NT2/D1 (cell line): ENCODE measurements around the gene EEF1E1.
"Not testable (repeated sequence)": the region's sequence is repeated elsewhere in the genome, so short reads cannot be mapped to it uniquely, and the experiment has no call there.

Experiments used
- DNase-seq: peaks from one replicate; pipeline ENCODE4 v3.0.0-alpha.2; 2011; ENCODE audit warnings: low read depth, low spot score
- H3K27me3 ChIP-seq: 2 replicates; pipeline ENCODE4 v1.6.0; 2011; ENCODE audit warnings: mild to moderate bottlenecking; ENCODE audit not compliant: insufficient read length, insufficient read depth
- H3K36me3 ChIP-seq: 2 replicates; pipeline ENCODE4 v1.6.1; 2011; ENCODE audit warnings: mild to moderate bottlenecking, low read length, mixed read lengths; ENCODE audit not compliant: insufficient read depth, insufficient read length
- H3K4me1 ChIP-seq: 2 replicates; pipeline ENCODE4 v1.5.1; 2011; ENCODE audit not compliant: insufficient read depth, insufficient read length
- H3K4me3 ChIP-seq: 2 replicates; pipeline ENCODE4 v1.5.1; 2011; ENCODE audit warnings: low read depth; ENCODE audit not compliant: insufficient read length
- H3K9ac ChIP-seq: 2 replicates; pipeline ENCODE4 v1.6.0; 2011; ENCODE audit warnings: low read depth; ENCODE audit not compliant: insufficient read length
- H3K9me3 ChIP-seq: 2 replicates; pipeline ENCODE4 v1.5.1; 2011; ENCODE audit warnings: mild to moderate bottlenecking, low read length; ENCODE audit not compliant: insufficient read depth
- SUZ12 ChIP-seq: IDR thresholded peaks from 2 replicates; pipeline ENCODE4 v1.6.1; 2011; ENCODE audit not compliant: insufficient read length, insufficient read depth; ENCODE audit errors: extremely low read depth
- YY1 ChIP-seq: IDR thresholded peaks from 2 replicates; pipeline ENCODE4 v1.6.1; 2011; ENCODE audit not compliant: insufficient read length, insufficient read depth
- ZNF274 ChIP-seq: IDR thresholded peaks from 2 replicates; pipeline ENCODE4 v1.6.1; 2011; ENCODE audit warnings: mild to moderate bottlenecking, low read depth, low read length

EEF1E1 gene

DNA sequence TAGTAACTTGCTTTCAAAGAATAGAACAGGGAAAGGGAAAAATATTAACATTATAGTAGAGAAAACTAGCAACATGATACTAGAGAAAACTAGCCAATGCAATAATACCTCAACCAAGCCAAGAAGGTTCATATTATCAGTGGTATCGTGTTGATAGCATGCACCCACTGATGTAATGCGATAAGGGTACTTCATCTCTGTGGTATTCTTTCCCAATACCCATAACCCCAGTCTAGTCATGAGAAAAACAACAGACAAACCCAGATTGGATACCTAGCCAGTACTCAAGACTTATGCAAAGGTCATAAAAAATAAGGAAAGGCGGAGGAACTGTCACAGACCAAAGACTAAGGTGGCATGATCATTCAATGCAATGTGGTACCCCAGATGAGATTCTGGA is 59.1 kb downstream of the EEF1E1 start:
- H3K9me3 ChIP-seq, result peaks cover 5% of the 10 kb centered on the region; the same call in 1 of the 2 replicates
- H3K4me3 ChIP-seq, result no peak overlapping the region
- H3K36me3 ChIP-seq, result peaks cover 18% of the 10 kb centered on the region
- H3K4me1 ChIP-seq, result no peaks in the 10 kb centered on the region
- H3K27me3 ChIP-seq, result no peaks in the 10 kb centered on the region
- TF ChIP-seq SUZ12 (no peak), YY1 (no peak), ZNF274 (no peak)
- H3K9ac ChIP-seq, result no peak overlapping the region
- no peak for DNase-seq

DNA sequence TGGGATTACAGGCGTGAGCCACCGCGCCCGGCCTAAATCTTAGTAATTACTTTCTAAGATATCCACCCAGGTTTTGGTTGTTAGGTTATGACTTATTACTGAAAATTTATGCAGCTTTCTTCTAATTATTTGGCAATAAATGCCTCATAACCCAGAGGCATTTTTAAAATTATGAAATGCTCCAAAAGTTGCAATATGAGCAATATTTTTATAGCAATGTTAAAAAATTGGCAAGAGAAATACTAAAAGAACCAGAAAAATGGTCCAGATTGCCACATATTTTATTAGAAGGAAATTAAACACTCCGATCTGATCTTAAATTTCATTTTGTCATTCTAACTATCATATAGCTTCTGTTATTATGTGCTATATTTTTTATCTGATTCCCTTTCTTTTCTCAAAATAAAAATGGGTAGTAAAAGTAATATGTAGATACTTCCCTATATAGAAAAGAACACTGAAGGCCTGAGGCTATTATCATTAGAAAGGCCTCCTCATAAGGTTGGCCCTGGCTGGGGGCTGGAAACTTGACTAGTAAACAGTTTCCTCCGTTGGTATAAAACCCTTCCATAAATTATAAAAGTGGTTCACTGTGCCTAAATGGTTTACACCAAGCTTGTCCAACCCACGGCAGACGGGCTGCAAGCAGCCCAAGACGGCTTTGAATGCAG is 60.3 kb downstream of the EEF1E1 start:
- TF ChIP-seq ZNF274 (no peak), YY1 (no peak), SUZ12 (no peak)
- no peak overlapping the region for H3K9ac ChIP-seq
- peaks cover 5% of the 10 kb centered on the region; the same call in 1 of the 2 replicates for H3K9me3 ChIP-seq
- H3K36me3 ChIP-seq, result peaks cover 18% of the 10 kb centered on the region
- H3K27me3 ChIP-seq, result no peaks in the 10 kb centered on the region
- H3K4me3 ChIP-seq, result no peak overlapping the region
- no peaks in the 10 kb centered on the region for H3K4me1 ChIP-seq
- no peak for DNase-seq

DNA sequence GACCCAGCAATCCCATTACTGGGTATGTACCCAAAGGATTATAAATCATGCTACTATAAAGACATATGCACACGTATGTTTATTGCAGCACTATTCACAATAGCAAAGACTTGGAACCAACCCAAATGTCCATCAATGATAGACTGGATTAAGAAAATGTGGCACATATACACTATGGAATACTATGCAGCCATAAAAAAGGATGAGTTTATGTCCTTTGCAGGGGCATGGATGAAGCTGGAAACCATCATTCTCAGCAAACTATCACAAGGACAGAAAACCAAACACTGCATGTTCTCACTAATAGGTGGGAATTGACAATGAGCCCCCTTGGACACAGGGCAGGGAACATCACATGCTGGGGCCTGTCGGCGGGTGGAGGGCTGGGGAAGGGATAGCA is 68.2 kb downstream of the EEF1E1 start:
- not testable (repeated sequence) for H3K36me3 ChIP-seq, H3K9ac ChIP-seq, H3K4me3 ChIP-seq, H3K9me3 ChIP-seq, DNase-seq, H3K4me1 ChIP-seq, H3K27me3 ChIP-seq

DNA sequence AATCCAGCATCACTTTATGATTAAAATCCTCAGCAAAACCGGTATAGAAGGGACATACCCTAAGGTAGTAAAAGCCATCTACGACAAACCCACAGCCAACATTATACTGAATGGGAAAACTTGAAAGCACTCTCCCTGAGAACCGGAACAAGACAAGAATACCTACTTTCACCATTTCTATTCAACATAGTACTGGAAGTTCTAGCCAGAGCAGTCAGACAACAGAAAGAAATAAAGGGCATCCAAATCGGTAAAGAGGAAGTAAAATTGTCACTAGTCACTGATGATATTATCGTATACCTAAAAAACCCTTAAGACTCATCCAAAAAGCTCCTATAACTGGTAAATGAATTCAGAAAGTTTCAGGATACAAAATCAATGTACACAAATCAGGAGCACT is 71.4 kb downstream of the EEF1E1 start:
- H3K9ac ChIP-seq, result no peak overlapping the region
- no peaks in the 10 kb centered on the region for H3K27me3 ChIP-seq
- no peak for DNase-seq
- TF ChIP-seq SUZ12 (no peak), YY1 (no peak), ZNF274 (no peak)
- no peaks in the 10 kb centered on the region for H3K36me3 ChIP-seq
- peaks cover 3% of the 10 kb centered on the region for H3K4me1 ChIP-seq
- no peak overlapping the region for H3K4me3 ChIP-seq
- H3K9me3 ChIP-seq, result no peaks in the 10 kb centered on the region
